WI38 (cell line): ENCODE measurements around the gene RIMBP2.

Experiments used
- H3K4me3 ChIP-seq: 2 replicates; pipeline ENCODE4 v1.5.1; 2011; ENCODE audit warnings: low read depth, mild to moderate bottlenecking, control low read depth, low read length
- CTCF ChIP-seq: IDR thresholded peaks from 2 replicates; pipeline ENCODE4 v1.5.1; 2012; ENCODE audit warnings: low read depth, mild to moderate bottlenecking, control low read depth, low read length

RIMBP2 gene

GRCh38 chr12:130423991-130424857 lies 291.9 kb downstream of the RIMBP2 start:
- no peak overlapping the region for H3K4me3 ChIP-seq
- no peak for TF ChIP-seq CTCF

- H3K4me3 ChIP-seq: no peak overlapping the region
- TF ChIP-seq CTCF: no peak
Measured at GRCh38 chr12:130423136-130423535, 293.0 kb downstream of the RIMBP2 start.

- no peak overlapping the region for H3K4me3 ChIP-seq
- TF ChIP-seq CTCF: no peak
Measured at GRCh38 chr12:130422676-130423075, 293.4 kb downstream of the RIMBP2 start.

GRCh38 chr12:130421896-130422295 lies 294.2 kb downstream of the RIMBP2 start:
- no peak overlapping the region for H3K4me3 ChIP-seq
- no peak for TF ChIP-seq CTCF

GRCh38 chr12:130420071-130420470 lies 296.0 kb downstream of the RIMBP2 start:
- TF ChIP-seq CTCF: no peak
- no peak overlapping the region for H3K4me3 ChIP-seq

GRCh38 chr12:130419116-130419515 lies 297.0 kb downstream of the RIMBP2 start:
- no peak for TF ChIP-seq CTCF
- no peak overlapping the region for H3K4me3 ChIP-seq

- no peak for TF ChIP-seq CTCF
- no peak overlapping the region for H3K4me3 ChIP-seq
Measured at GRCh38 chr12:130418251-130418650, 297.8 kb downstream of the RIMBP2 start.
